Nephron (organoid): ENCODE measurements around the gene HOATZ.
A peak's percentile ranks its signal among the peaks of the same experiment; 100 is the strongest.

ENCODE experiments used
- H3K27ac Mint-ChIP-seq, 3 experiments: 2 replicates each; pipeline ENCODE4 v1.8.0; 2020; ENCODE audit warnings: mixed read lengths in 3 of 3, mild to moderate bottlenecking in 2 of 3, moderate library complexity in 1 of 3
- H3K27me3 Mint-ChIP-seq: 2 replicates; pipeline ENCODE4 v1.8.0; 2021; ENCODE audit warnings: low read depth, mild to moderate bottlenecking, moderate library complexity, mixed read lengths
- H3K36me3 Mint-ChIP-seq: 2 replicates; pipeline ENCODE4 v1.8.0; 2020; ENCODE audit warnings: low read depth, mixed read lengths
- H3K4me1 Mint-ChIP-seq: 2 replicates; pipeline ENCODE4 v1.8.0; 2020; ENCODE audit warnings: mixed read lengths
- H3K4me3 Mint-ChIP-seq, 3 experiments: 2 replicates each; pipeline ENCODE4 v1.8.0; 2020; ENCODE audit warnings: mild to moderate bottlenecking in 3 of 3, mixed read lengths in 3 of 3, moderate library complexity in 2 of 3
- H3K9me3 Mint-ChIP-seq: 2 replicates; pipeline ENCODE4 v1.8.0; 2020; ENCODE audit warnings: mixed read lengths
- TF ChIP-seq, protein P1 (sequence below), 3 experiments: fragments of 200-600 bp; sonication (generic); IDR thresholded peaks; one replicate each; pipeline ENCODE4 v1.5.0; 2021; ENCODE audit warnings: antibody characterized with exemption in 3 of 3; ENCODE audit not compliant: unreplicated experiment in 3 of 3

Gene HOATZ

DNA sequence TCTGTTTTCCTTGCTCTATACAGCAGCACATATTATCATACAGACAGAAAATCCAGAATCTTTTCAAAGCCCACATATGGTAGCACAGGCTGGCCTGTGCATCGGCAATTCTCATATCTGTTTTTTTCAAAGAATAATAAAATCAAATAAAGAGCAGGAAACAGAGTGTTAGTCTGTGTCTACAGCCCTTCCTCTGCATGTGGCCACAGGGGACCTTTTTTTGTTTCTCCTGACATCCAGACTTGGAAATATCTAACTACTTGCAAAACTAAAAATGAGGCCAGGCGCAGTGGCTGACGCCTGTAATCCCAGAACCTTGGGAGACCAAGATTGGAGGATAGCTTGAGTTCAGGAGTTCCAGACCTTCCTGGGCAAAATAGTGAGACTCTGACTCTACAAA is 46.2 kb downstream of the HOATZ start:
- no peak overlapping the region for H3K27ac Mint-ChIP-seq
- TF ChIP-seq, protein P1, sequence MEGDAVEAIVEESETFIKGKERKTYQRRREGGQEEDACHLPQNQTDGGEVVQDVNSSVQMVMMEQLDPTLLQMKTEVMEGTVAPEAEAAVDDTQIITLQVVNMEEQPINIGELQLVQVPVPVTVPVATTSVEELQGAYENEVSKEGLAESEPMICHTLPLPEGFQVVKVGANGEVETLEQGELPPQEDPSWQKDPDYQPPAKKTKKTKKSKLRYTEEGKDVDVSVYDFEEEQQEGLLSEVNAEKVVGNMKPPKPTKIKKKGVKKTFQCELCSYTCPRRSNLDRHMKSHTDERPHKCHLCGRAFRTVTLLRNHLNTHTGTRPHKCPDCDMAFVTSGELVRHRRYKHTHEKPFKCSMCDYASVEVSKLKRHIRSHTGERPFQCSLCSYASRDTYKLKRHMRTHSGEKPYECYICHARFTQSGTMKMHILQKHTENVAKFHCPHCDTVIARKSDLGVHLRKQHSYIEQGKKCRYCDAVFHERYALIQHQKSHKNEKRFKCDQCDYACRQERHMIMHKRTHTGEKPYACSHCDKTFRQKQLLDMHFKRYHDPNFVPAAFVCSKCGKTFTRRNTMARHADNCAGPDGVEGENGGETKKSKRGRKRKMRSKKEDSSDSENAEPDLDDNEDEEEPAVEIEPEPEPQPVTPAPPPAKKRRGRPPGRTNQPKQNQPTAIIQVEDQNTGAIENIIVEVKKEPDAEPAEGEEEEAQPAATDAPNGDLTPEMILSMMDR (IDR thresholded peaks at IDR 0.05; ENCODE audit: unreplicated experiment in 3 of 3): no peak
- peaks cover 6% of the 10 kb centered on the region for H3K36me3 Mint-ChIP-seq
- no peak overlapping the region for H3K4me3 Mint-ChIP-seq
- no peaks in the 10 kb centered on the region for H3K27me3 Mint-ChIP-seq
- H3K9me3 Mint-ChIP-seq: no peaks in the 10 kb centered on the region
- peaks cover 15% of the 10 kb centered on the region for H3K4me1 Mint-ChIP-seq

DNA sequence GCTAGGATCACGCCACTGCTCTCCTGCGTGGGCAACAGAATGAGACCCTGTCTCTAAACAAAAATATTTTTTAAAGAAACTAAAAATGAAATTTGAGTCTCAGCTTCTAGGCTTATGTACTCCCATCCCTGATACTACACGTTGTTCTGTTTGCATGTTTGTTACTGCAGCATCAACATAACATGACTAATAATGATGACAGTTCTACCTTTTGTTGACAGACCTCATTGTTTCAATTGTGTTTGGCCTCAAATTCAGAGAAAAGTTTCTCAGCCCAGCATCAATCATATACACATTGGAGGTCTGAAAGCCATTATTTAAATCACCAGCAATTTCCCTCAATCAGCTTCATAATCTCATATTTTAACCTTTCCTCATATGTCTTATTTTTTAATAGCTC is 46.7 kb downstream of the HOATZ start:
- Mint-ChIP-seq H3K4me3 (no peak overlapping the region), H3K9me3 (no peaks in the 10 kb centered on the region), H3K36me3 (peaks cover 6% of the 10 kb centered on the region), H3K27me3 (no peaks in the 10 kb centered on the region), H3K4me1 (peaks cover 15% of the 10 kb centered on the region), H3K27ac (no peak overlapping the region)
- TF ChIP-seq, protein P1 (IDR thresholded peaks at IDR 0.05; ENCODE audit: unreplicated experiment in 3 of 3): no peak

DNA sequence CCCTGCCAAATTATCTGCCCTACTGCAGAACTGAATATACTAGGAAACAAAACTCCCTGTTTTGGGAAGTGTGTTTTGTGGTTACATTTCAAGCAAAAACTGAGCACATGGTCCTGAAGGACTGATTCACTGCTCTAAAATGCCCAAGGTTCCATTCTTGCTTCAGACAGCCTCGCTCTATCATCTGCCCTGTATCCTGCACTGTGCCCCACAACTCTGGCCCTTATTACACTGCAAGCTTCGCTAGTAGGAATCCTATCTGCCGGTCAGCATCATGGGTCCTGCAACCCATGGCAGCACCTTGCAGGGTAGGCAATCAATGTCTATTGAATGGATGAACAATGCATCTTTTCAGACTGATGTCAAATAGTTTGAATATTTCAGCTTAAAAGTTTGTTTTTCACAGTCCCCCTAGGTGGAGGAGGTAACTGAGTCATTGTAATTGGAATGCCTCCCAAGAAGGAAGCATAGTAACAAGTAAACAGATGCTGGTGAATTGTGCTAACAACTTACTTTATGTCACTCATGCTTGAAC is 47.3 kb downstream of the HOATZ start:
- H3K9me3 Mint-ChIP-seq: no peaks in the 10 kb centered on the region
- no peak overlapping the region for H3K4me3 Mint-ChIP-seq
- TF ChIP-seq, protein P1 (IDR thresholded peaks at IDR 0.05; ENCODE audit: unreplicated experiment in 3 of 3): no peak
- H3K27ac Mint-ChIP-seq: no peak overlapping the region
- peaks cover 2% of the 10 kb centered on the region for H3K36me3 Mint-ChIP-seq
- no peaks in the 10 kb centered on the region for H3K27me3 Mint-ChIP-seq
- peaks cover 15% of the 10 kb centered on the region for H3K4me1 Mint-ChIP-seq

DNA sequence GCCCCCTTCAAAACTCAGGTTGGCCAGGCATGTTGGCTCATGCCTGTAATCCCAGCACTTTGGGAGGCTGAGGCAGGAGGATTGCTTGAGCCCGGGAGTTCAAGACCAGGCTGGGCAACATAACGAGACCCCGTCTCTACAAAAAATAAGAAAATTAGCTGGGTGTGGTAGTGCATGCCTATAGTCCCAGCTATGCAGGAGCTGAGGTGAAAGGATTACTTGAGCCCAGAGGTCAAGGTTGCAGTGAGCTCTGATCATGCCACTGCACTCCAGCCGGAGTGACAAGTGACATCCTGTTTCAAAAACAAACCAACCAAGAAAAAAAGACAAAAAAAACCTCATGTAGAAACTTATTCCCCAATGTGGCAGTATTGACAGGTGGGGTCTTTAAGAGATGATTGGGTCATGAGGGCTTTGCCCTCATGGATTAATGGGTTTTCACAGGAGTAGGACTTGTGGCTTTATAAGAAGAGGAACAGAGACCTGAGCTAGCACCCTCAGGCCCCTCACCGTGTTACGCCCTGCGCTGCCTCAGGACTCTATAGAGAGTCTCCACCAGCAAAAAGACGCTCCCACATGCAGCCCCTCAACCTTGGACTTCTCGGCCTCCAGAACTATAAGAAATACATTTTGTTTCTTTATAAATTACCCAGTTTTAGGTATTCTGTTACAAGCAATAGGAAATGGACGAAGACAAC is 48.3 kb downstream of the HOATZ start:
- Mint-ChIP-seq H3K4me1 (peaks cover 15% of the 10 kb centered on the region), H3K4me3 (no peak overlapping the region), H3K36me3 (no peaks in the 10 kb centered on the region), H3K27ac (no peak overlapping the region), H3K9me3 (no peaks in the 10 kb centered on the region), H3K27me3 (no peaks in the 10 kb centered on the region)
- TF ChIP-seq, protein P1 (IDR thresholded peaks at IDR 0.05; ENCODE audit: unreplicated experiment in 3 of 3): no peak

DNA sequence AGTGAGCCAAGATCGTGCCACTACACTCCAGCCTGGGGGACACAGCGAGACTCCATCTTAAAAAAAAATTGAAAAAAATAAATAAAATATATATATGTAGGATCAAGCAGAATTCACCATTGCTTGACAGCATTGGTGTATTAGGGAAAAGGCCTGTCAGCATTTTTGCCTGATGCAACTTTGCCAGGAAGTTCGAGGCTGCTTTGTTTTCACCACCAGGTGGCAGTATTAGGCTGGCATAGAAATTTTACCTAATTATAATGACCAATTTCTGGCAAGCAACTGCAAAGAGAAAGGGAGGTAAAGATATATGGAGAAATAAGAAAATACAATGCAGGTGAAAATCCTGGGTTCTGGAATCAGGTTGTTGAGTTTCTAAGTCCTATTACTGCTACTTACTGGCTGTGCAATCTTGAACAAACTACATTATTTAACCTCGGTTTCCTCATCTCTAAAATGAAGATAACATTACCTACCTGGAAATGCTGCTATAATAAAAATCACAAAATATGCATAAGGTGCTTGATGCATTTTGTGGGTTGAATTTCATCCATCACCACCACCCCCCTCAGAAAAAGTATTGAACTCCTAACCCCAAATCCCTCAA is 50.6 kb downstream of the HOATZ start:
- Mint-ChIP-seq H3K4me3 (no peak overlapping the region), H3K9me3 (no peaks in the 10 kb centered on the region), H3K27me3 (no peaks in the 10 kb centered on the region), H3K4me1 (peaks cover 12% of the 10 kb centered on the region), H3K27ac (no peak overlapping the region), H3K36me3 (no peaks in the 10 kb centered on the region)
- TF ChIP-seq, protein P1 (IDR thresholded peaks at IDR 0.05; ENCODE audit: unreplicated experiment in 3 of 3): peak; percentile 87 to 93 (median 90)
